KMS-11 (cell line): Measurements from ENCODE around the gene SMG6.

Experiments
- H2AFZ ChIP-seq: fragments of 200-600 bp; sonication (generic); 2 replicates; pipeline ENCODE4 v1.6.1; 2016; ENCODE audit warnings: antibody characterized with exemption, mixed run types, low read depth
- H3K27ac ChIP-seq: fragments of 200-600 bp; sonication (generic); 2 replicates; pipeline ENCODE4 v1.6.1; 2016; ENCODE audit warnings: mild to moderate bottlenecking, mixed run types
- H3K27me3 ChIP-seq: fragments of 200-600 bp; sonication (generic); 2 replicates; pipeline ENCODE4 v1.6.1; 2017; ENCODE audit warnings: mild to moderate bottlenecking, low read depth, mixed run types, moderate library complexity; ENCODE audit not compliant: insufficient read depth
- H3K36me3 ChIP-seq: fragments of 200-600 bp; sonication (generic); 2 replicates; pipeline ENCODE4 v1.6.1; 2017; ENCODE audit warnings: mild to moderate bottlenecking, mixed run types; ENCODE audit not compliant: insufficient read depth
- H3K4me1 ChIP-seq: fragments of 200-600 bp; sonication (generic); 2 replicates; pipeline ENCODE4 v1.6.1; 2016; ENCODE audit warnings: mild to moderate bottlenecking, low read depth, mixed run types; ENCODE audit not compliant: poor library complexity, severe bottlenecking
- H3K4me2 ChIP-seq: fragments of 200-600 bp; sonication (generic); 2 replicates; pipeline ENCODE4 v1.7.0; 2016; ENCODE audit warnings: mild to moderate bottlenecking, mixed run types
- H3K4me3 ChIP-seq: fragments of 200-600 bp; sonication (generic); IDR thresholded peaks from 2 replicates; pipeline ENCODE4 v1.6.1; 2017; ENCODE audit warnings: low read depth, low read length, mixed read lengths; ENCODE audit not compliant: insufficient read depth
- H3K79me2 ChIP-seq: fragments of 200-600 bp; sonication (generic); 2 replicates; pipeline ENCODE4 v1.6.1; 2016; ENCODE audit warnings: low read depth, mixed run types; ENCODE audit not compliant: insufficient read depth
- H3K9ac ChIP-seq: fragments of 200-600 bp; sonication (generic); 2 replicates; pipeline ENCODE4 v1.6.1; 2016; ENCODE audit warnings: mild to moderate bottlenecking, mixed run types
- H4K20me1 ChIP-seq: fragments of 200-600 bp; sonication (generic); 2 replicates; pipeline ENCODE4 v1.6.1; 2016; ENCODE audit warnings: mild to moderate bottlenecking, mixed run types; ENCODE audit not compliant: insufficient read depth
- CTCF ChIP-seq: fragments of 200-600 bp; sonication (generic); conservative IDR thresholded peaks from 2 replicates; pipeline ENCODE4 v1.6.1; 2017; ENCODE audit warnings: low read depth, mild to moderate bottlenecking, antibody characterized with exemption, low read length, moderate library complexity, mixed read lengths

SMG6 gene

GRCh38 chr17:2235792-2236366 is 67.7 kb downstream of the SMG6 start:
- no peaks in the 10 kb centered on the region for H3K36me3 ChIP-seq
- no peak overlapping the region for H2AFZ ChIP-seq
- H3K4me2 ChIP-seq: no peak overlapping the region
- H3K27me3 ChIP-seq: no peaks in the 10 kb centered on the region
- H3K4me3 ChIP-seq: no peak overlapping the region
- no peak overlapping the region for H3K27ac ChIP-seq
- H3K9ac ChIP-seq: no peak overlapping the region
- peaks cover 68% of the 10 kb centered on the region for H3K4me1 ChIP-seq
- H4K20me1 ChIP-seq: no peaks in the 10 kb centered on the region
- no peaks in the 10 kb centered on the region for H3K79me2 ChIP-seq
- TF ChIP-seq CTCF: no peak

GRCh38 chr17:2235265-2235664 is 68.3 kb downstream of the SMG6 start:
- Histone ChIP-seq H3K36me3 (no peaks in the 10 kb centered on the region), H3K4me2 (no peak overlapping the region), H3K27me3 (no peaks in the 10 kb centered on the region), H3K9ac (no peak overlapping the region), H3K79me2 (no peaks in the 10 kb centered on the region), H2AFZ (no peak overlapping the region), H3K27ac (no peak overlapping the region), H4K20me1 (no peaks in the 10 kb centered on the region), H3K4me3 (no peak overlapping the region), H3K4me1 (peaks cover 61% of the 10 kb centered on the region)
- TF ChIP-seq CTCF: no peak

- Histone ChIP-seq H3K79me2 (no peaks in the 10 kb centered on the region), H3K27ac (no peak overlapping the region), H3K36me3 (no peaks in the 10 kb centered on the region), H2AFZ (no peak overlapping the region), H4K20me1 (no peaks in the 10 kb centered on the region), H3K27me3 (no peaks in the 10 kb centered on the region), H3K4me1 (peaks cover 52% of the 10 kb centered on the region), H3K4me3 (no peak overlapping the region), H3K9ac (no peak overlapping the region), H3K4me2 (no peak overlapping the region)
- TF ChIP-seq CTCF: no peak
These were observed 70.1 kb downstream of the SMG6 start for GRCh38 chr17:2233441-2233947.

- H3K36me3 ChIP-seq: no peaks in the 10 kb centered on the region
- H3K4me1 ChIP-seq: peaks cover 40% of the 10 kb centered on the region
- no peak for TF ChIP-seq CTCF
- no peaks in the 10 kb centered on the region for H4K20me1 ChIP-seq
- H3K27ac ChIP-seq: no peak overlapping the region
- H3K79me2 ChIP-seq: no peaks in the 10 kb centered on the region
- no peak overlapping the region for H3K4me2 ChIP-seq
- no peaks in the 10 kb centered on the region for H3K27me3 ChIP-seq
- no peak overlapping the region for H2AFZ ChIP-seq
- no peak overlapping the region for H3K4me3 ChIP-seq
- H3K9ac ChIP-seq: no peak overlapping the region
These were observed 71.3 kb downstream of the SMG6 start for GRCh38 chr17:2232244-2232638.
